GM21390 (cell line): Measurements from ENCODE around the gene FNDC3A.
"Not testable (repeated sequence)": the region's sequence is repeated elsewhere in the genome, so short reads cannot be mapped to it uniquely, and the experiment has no call there.

Experiments
- ATAC-seq: cut with Tn5 transposase; IDR thresholded peaks from one replicate; pipeline ENCODE4 v1.9.1; 2021; ENCODE audit not compliant: unreplicated experiment

FNDC3A gene

DNA sequence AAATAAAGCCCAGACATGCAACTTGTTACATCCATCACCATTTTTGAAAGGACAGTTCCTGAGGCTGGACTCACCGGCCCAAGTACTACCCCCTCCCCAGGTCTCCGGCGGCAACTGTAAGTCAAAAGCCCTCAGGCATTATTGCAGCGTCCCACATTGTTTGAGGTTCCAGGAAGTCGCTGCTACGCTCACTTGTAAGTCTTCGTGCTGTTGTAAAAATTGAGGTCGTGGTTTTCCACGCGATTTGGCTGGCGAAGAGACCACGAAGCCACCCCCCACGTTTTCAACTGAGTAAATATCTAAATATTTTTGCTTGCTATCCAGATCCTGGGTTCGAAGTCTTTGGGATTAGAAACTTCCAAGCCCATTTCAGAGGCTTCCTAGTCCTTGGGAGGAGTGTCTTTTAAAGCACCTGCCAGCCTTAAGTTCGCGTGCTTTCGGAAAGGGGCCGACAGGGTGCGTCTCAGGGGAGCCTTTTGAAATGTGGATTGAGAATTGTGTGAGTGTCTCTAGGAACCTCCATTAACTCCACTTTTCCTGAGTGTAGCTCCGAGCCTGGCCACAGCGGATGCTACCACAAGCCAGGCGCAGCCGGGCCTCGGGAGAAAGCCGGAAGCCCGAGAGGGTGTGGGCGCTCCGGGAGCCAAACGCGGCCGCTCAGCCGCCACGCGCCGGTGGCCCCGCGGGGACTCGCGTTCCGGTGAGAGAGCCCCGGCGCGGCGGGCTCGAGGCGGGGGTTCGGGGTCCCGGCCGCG is 434 bp upstream of the FNDC3A start:
- ATAC-seq: peak; percentile 22

DNA sequence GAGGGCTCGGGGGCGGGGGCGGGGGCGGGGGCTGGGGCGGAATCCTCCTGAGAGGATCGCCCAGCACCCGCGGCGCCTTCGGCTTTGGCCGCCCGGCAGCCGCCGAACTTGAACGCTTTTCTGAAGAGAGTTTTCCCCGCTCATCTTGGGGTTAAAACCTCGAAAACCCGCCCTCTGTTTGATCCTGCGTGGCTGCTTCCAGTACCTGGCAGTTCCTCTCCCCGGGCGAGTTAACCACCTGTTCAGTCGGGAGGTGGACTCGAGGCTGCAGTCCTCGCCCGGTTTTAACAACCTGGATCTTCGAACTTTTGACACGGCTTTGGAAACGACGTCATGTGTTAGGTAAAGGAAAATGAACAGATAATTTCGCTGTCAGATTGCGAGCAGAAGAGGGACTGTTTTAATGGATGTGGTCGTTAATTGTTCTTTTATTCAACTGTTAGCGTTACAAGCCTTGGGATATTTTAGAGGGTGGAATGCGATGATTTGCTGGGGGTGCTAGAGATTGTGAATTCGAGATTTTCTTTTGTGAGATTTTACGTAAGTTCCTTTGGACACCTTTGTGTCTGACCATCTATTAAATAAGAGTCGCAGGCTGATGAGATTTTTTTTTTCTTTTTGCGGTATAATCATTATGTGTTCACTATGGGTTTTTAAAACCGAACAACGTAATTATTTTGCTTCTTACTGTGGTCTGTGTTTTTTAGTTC is 1.0 kb downstream of the FNDC3A start:
- ATAC-seq: peak; percentile 3

DNA sequence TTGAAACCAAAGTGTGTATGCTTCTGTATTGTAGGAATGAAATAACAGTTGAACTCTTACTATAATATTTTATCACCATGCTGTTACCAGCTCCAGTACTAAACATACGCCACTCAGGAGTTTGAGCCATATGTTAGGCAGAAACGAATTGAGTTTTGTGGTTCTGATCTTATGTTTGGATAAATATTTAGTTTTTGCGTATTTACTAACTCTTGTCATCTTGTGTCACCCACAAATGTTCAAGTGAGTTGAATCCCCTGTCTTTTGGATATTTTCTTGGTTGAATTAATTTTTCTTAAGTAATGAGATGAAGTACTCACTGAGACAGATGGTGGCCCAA is 1.5 kb downstream of the FNDC3A start:
- no peak for ATAC-seq

DNA sequence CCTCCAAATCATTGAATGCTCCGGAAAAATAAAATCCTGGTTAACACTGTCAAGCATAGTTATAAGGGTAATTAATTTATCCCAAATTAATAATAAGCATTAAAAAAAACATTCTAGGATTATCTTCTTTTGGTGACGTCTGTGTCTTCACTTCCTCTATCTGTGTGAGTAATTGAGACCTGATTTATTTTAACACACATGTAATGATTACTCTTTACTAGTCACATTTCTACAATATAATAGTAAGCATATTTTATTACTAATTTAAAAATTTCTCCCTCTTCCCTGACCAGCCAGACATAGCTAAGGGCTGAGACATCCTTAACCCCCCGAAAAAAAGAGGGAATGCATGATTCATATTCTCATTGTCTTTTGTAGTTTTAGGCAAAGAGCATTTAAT is 2.3 kb downstream of the FNDC3A start:
- no peak for ATAC-seq

DNA sequence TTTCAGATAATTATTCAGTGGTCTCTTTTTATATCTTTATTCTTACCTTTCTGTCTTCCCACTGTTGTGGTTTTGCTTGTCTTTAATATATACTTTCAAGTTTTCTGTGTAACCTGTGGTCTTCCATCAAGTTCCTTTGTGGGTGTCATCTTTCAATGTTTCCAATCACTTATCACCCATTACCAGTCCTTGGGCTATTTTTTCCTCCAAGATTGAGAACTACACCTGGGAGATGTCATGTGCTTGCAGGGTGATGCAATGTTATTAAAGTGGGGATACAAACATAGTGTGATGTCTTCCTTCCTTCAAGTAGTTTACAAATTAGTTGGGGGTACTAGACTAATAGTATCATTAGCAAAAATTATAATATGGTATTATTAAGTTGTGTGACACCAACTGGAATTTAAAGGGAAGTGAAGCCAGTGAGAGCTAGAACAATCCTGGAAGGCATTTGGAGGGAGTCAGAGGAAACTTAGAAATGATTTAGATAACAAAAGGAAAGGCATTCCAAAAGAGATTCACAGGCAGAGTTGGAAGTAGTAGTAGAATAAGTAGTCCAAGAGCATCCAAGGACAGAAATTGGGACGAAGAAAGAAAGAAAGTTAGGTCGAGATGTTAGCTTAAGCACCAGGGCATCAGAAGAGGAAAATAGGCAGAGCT is 3.4 kb downstream of the FNDC3A start:
- ATAC-seq: no peak

DNA sequence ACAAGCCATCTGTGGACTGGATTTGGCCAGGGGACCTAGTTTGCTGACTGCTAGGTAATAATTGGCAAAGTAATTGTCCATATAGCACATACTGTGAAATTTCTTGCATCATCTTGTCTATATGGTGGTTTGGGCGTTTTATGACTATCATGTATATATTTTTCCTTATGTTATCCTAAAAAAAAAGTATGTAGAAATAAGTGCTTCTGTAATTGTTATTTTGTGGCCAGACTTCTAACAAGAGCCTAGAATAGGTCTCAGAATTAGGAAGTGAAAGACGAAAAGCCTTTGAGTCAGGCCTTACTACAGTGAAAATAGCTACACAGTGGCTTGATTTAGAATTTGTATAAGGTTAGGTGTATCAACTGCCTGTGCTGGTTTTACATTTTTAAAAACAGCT is 4.2 kb downstream of the FNDC3A start:
- peak; percentile 41 for ATAC-seq

DNA sequence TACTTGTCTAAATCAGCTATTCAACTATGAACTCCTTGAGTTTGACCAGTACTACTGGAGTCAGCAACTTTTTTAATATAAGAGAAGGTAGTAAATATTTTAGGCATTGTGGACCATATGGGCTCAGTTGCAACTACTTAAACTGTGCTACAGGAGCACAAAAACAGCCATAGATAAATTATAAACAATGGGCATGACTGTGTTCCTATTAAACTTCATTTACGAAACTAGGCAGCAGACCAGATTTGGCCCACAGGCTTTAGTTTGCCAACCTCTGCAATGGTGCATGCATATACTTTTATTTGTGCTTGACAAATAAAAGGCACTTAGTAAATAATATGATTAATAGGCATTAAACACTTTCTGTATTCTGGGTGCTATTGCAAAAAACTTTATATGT is 7.6 kb downstream of the FNDC3A start:
- ATAC-seq: no peak

DNA sequence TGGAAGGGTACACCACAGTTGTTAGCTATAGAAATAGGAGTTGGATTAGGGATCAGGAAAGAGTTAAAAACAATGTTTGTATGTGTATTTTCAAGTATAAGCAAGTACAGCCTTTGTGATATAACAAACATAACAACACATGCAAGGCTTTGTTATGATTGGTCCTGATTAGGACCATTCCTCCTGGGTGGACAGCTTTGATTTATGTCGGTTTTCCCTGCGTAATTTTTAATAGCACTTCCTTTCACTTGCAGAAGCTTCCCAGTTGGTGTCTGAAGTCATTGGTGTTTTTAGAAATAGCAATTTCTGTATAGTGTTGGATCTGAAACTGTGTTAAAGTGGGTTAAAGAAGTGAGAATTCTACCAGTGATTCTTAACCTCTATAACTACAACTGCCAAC is 10.0 kb downstream of the FNDC3A start:
- no peak for ATAC-seq

DNA sequence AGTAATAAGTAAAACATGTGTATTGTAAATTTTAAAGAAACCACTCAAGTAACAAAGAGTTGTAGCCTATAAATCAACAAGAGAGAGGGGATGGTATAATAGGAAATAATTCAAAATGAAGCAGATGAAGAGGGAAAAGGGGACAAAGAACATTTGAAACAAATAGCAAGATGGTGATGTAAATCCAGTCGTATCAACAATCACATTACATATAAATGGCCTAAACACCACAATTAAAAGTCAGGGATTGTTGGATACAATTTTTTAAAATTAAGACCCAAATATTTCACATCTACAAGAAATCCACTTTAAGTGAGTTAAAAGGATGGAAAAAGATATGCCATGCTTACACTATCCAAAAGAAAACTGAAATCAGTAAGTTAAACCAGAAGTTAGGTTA is 15.2 kb downstream of the FNDC3A start:
- ATAC-seq: no peak

DNA sequence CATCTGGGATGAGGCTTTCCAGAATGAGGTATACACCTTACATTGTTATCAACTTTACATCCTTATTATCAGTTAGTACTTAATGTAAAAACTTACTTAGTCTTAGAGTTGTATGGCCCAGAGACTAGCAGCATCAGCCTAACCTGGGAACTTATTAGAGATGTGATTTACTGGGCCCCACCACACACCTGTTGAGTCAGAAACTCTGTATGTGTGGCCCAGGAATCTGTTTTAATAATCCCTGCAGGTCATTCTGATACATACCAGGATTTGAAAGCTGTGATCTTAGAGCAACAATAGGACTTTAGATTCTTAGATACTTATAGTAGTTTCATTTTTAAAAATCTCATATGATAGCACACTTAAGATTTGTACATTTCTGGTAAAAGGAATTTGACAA is 17.4 kb downstream of the FNDC3A start:
- no peak for ATAC-seq

DNA sequence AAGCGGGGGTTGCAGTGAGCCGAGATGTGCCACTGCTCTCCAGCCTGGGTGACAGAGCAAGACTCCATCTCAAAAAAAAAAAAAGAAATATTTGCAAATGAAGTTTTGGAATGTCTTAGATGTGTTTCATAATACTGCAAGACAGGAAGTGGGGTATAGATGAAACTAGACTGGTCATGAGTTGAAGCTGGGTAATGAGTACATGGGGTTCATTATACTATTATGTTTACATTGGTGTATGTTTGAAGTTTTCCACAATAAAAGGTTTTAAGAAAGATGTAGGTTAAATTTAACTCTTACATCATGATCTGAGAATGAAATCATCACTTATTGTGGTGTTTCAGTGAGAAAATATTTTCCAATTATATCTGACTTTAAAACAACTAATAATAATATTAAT is 19.0 kb downstream of the FNDC3A start:
- peak; percentile 65 for ATAC-seq

DNA sequence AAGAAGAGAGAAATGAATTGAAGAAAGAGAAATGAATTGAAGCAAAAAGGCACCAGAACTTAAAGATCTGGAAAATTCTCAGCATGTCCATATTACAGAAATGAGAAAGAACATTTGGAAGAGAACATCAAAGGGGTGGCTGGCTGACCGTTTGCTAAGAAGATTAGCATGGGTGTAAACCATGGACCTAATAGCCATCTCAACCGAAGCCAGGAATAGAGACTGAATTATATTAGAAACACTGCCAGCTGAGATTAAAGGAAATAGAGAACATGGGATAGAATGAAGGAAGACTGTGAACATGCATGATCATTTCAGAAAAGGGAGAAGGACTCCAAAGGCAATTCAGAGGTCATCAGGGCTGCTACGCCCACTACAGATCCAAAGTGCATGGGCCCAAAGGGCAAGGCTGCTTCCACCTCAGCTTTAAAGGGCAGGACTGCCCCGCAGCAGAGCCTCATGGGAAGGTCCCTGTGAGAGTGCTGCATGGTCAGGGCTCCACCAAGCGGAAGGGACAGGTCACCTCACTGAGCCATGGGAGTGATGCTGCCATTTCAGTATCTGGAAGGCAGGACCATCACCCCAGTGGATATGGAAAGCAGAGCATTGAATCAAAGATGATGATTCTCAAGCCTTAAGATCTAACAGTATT is 23.1 kb downstream of the FNDC3A start:
- ATAC-seq: no peak

DNA sequence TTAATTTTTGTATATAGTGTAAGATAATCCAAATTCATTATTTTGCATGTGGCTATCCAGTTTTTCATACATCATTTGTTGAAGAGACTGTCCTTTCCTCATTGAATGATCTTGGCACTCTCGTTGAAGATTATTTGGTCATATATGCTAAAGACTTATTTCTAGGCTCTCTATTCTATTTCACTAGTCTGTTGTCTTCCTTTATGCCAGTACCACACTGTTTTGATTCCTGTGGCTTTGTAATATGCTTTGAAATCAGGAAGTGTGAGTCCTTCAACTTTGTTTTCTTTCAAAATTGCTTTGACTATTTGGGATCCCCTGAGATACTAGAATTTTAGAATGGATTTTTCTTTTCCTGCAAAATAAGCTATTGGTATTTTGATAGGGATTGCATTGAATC is 24.5 kb downstream of the FNDC3A start:
- no peak for ATAC-seq

DNA sequence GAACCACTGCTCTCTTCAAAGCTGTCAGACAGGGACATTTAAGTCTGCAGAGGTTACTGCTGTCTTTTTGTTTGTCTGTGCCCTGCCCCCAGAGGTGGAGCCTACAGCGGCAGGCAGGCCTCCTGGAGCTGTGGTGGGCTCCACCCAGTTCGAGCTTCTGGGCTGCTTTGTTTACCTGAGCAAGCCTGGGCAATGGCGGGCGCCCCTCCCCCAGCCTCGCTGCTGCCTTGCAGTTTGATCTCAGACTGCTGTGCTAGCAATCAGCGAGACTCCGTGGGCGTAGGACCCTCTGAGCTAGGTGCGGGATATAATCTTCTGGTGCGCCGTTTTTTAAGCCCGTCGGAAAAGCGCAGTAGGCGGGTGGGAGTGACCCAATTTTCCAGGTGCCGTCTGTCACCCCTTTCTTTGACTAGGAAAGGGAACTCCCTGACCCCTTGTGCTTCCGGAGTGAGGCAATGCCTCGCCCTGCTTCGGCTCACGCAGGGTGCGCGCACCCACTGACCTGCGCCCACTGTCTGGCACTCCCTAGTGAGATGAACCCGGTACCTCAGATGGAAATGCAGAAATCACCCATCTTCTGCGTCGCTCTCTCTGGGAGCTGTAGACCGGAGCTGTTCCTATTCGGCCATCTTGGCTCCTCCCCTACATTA is 43.4 kb downstream of the FNDC3A start:
- not testable (repeated sequence) for ATAC-seq

DNA sequence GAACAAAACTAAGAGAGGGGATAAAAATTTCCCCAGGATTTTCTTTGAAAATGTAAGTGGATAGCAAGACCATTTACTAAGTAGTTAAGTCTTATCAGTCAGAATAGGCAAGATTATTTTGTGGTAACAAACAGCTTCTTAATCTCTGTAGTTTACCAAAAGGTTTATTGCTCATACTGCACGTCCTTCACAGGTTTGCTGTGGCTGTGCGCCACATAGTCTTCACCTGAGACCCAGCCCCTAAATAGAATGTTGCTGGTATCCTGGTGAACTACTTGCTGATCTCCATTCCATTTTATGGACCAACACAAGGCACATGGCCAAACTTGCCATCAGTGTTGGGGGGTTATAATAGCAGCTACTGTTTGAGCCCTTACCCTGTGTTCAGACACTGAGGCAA is 44.6 kb downstream of the FNDC3A start:
- ATAC-seq: no peak

DNA sequence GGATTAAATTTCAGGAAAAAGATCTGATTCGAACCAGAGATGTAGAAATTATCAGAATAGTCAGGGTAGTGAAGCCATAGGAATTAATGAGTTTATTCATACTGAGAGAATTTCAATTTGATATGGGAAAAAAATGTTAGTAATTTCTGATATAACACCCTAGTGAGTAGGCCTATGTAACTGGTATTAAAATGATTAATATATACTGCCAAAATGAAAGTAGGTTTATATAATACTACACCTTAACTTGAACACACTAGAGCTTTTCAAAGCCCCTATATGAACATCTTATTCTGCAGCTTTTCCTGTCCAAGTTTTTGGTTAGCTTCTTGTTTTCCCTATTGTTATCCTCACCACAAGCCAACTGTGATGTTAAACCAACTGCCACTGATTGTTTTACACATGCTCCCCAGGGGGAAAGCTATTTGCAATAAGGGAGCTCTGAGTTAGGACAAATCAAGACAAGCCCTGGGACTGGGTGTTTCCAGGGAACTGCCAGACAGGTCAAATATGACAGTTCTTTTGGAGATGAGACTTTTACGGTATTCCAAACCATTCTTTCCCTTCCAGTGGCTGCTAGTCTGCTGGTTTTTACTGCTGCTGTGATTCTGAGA is 45.3 kb downstream of the FNDC3A start:
- no peak for ATAC-seq

DNA sequence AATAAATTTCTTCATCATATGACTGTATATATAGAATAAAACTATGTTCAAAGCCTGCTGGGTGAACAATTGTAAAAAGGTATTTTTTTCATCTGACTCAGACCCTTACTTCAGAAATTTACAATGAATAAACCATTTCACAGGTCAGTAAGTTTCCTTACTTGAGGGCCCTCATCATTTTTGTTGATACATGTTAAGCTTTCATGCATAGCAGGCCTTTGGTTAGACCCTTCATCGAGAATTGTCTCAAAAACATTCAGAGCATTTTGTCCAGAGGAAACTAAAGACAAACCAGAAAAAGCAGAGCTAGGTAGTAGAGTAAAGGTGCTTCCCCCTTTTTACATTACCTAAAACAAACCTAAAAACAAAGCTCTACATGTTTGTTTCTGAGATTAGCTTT is 46.2 kb downstream of the FNDC3A start:
- no peak for ATAC-seq

DNA sequence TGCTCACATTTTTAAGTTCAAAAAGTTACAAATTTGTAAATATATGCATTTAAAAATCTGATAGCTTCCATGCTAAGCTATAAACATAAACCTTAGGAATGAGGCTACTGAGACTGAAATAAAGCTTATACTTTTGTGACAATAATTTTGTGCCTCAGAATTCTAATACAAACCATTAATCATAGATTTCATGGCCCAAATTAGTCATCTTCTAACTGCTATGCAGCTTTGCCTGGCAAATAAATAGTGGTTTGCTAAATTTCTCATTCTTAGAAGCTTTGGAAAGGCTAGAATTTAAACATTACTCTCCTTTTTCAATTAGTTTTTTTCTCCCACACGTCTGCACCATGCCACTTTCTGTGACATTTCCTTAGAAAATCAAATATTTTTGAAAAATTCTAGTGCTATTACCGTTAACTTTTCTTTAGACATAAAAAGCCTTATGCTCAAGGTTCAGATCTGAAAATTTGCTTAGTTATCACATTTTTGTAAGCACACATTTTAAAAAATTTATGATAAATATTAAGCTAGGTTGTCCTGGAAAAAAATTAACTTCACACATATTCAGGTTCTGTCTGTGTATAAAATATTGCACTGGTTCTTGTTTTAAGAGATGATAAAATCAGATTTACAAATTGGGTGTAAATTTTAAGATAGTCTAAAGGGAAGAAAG is 46.9 kb downstream of the FNDC3A start:
- no peak for ATAC-seq

DNA sequence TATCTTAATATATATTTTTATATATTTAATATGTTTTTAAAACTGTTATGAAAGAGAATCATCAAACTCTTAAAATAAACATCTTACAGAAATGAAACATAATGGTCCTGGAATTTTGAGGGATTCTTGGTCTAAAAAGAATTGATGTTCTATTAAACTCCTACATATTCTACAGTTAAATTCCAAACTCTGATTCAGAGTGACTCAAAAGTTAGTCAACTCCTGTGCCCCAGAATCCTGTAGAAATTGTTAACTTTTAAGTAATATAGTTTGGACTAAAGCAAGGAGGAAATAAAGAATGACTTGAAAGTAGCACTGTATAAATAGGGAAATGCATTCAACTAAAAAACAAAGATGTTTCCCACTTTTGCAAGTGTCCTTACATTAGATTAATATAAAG is 47.7 kb downstream of the FNDC3A start:
- ATAC-seq: no peak

DNA sequence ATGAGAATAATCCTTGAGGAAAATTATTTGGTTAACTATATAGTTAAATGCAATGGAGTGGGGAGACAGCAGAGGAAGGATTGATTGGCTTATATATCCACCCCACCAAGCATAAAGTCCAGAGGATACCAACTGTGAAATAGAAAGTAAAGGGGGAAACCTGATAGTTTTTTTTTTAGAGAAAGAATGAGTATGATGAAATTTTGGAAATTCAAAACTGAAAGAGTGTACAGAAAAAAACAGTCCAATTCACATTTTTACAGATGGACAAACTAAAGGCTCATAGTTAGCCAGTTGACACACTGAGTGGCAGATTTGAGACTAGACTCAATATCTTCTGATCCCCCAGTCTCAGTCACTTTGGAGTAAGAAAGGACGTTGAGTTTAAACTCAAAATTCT is 51.1 kb downstream of the FNDC3A start:
- no peak for ATAC-seq
